Activated T-helper 1 cell treated with anti-CD3 and anti-CD28 coated beads, Interleukin-2, amount 50 U/mL, for 16 hours (primary cell): ENCODE measurements around the gene PSMD13.

Experiments used
- DNase-seq, 2 donors: peaks; one replicate each; pipeline ENCODE4 v3.0.0-alpha.2; 2020; ENCODE audit warnings: low read depth in 1 of 2, low spot score in 1 of 2

PSMD13 gene

GRCh38 chr11:203945-204586 lies 32.7 kb upstream of the PSMD13 start:
- DNase-seq: no peak

- DNase-seq: no peak
Observed at GRCh38 chr11:204587-205109, 32.1 kb upstream of the PSMD13 start.

- DNase-seq: no peak
Observed at GRCh38 chr11:205221-206001, 31.4 kb upstream of the PSMD13 start.

- no peak for DNase-seq
Observed at GRCh38 chr11:206002-206384, 30.8 kb upstream of the PSMD13 start.

- DNase-seq: no peak
Observed at GRCh38 chr11:206526-207207, 30.1 kb upstream of the PSMD13 start.

- DNase-seq: peak; percentile 90 to 96
Observed at GRCh38 chr11:207208-207862, 29.4 kb upstream of the PSMD13 start, which contains the start of the genes BET1L and RIC8A. TSS of gene BET1L (minus strand) at chr11:207399. CDS start at chr11:207321, 78 bp downstream. TSS of gene RIC8A (plus strand) at chr11:207708. CDS start at chr11:208855, 1,147 bp downstream.

- no peak for DNase-seq
Observed at GRCh38 chr11:207863-208180, 29.0 kb upstream of the PSMD13 start.

GRCh38 chr11:208181-208916 lies 28.4 kb upstream of the PSMD13 start:
- peak; percentile 62 to 74 for DNase-seq

- DNase-seq: no peak
Observed at GRCh38 chr11:208917-209260, 27.9 kb upstream of the PSMD13 start.

GRCh38 chr11:209275-210121 lies 27.3 kb upstream of the PSMD13 start:
- no peak for DNase-seq

GRCh38 chr11:210122-210802 lies 26.5 kb upstream of the PSMD13 start:
- no peak for DNase-seq

- no peak for DNase-seq
Observed at GRCh38 chr11:210803-211180, 26.0 kb upstream of the PSMD13 start.

- no peak for DNase-seq
Observed at GRCh38 chr11:211295-211694, 25.5 kb upstream of the PSMD13 start.

- DNase-seq: no peak
Observed at GRCh38 chr11:211741-212140, 25.0 kb upstream of the PSMD13 start.

GRCh38 chr11:212150-213100 lies 24.4 kb upstream of the PSMD13 start:
- DNase-seq: no peak

- no peak for DNase-seq
Observed at GRCh38 chr11:213111-213510, 23.7 kb upstream of the PSMD13 start.

GRCh38 chr11:214083-214482 lies 22.7 kb upstream of the PSMD13 start:
- DNase-seq: no peak

- no peak for DNase-seq
Observed at GRCh38 chr11:215581-216037, 21.2 kb upstream of the PSMD13 start.
